Heart left ventricle (tissue), 13 donors: Measurements from ENCODE around the gene PDIA3.

Experiments used
- POLR2A ChIP-seq, 2 donors: fragments of 450-650 bp; IDR thresholded peaks; one replicate each; pipeline ENCODE4 v1.6.1; 2017; ENCODE audit warnings: antibody characterized with exemption in 2 of 2, mild to moderate bottlenecking in 2 of 2, moderate library complexity in 2 of 2
- TF ChIP-seq, protein P1 (sequence below), 12 donors: fragments of 200-600 bp; sonication (generic) in 4 of 12; IDR thresholded peaks; one replicate each; pipeline versions ENCODE4 v1.5.0 to v1.8.0; 2018 to 2022; ENCODE audit warnings: antibody characterized with exemption in 12 of 12, mild to moderate bottlenecking in 5 of 12
- donor health status: ischemic (EF 13 %, LVEDD 7.1; RV severe dilation, severe dysfunction).
- donor health status: DM: no; HTN: yes; CAD: no.
- donor health status: DM: no; HTN: no; CAD: no.
- donor health status: ischemic (EF 25% LVEDD 6.9; RV normal size, moderate dysfunction).
- donor health status: ischemic (EF 25% LVEDD 5.7; RV mildly dilated, moderate dysfunction).
- donor health status: ischemic (EF 35%, LVEDD 5.7; RV mildly dilated, moderate dysfunction).
- donor health status: nonischemic (EF 11% LVEDD 7.7; RV severe dilation, severe dysfunction).
- donor health status: DM: yes; HTN: yes; CAD: no.
- donor health status: PGD.
- donor health status: ischemic (EF 29% LVEDD 5.4; RV normal size, mild dysfunction).
- donor health status: nonischemic (EF 23%, LVEDD 6.1; RV moderate dilation, normal function).

GRCh38 chr15:43821505-43821904, 75.3 kb downstream of the PDIA3 start:
- TF ChIP-seq, protein P1, sequence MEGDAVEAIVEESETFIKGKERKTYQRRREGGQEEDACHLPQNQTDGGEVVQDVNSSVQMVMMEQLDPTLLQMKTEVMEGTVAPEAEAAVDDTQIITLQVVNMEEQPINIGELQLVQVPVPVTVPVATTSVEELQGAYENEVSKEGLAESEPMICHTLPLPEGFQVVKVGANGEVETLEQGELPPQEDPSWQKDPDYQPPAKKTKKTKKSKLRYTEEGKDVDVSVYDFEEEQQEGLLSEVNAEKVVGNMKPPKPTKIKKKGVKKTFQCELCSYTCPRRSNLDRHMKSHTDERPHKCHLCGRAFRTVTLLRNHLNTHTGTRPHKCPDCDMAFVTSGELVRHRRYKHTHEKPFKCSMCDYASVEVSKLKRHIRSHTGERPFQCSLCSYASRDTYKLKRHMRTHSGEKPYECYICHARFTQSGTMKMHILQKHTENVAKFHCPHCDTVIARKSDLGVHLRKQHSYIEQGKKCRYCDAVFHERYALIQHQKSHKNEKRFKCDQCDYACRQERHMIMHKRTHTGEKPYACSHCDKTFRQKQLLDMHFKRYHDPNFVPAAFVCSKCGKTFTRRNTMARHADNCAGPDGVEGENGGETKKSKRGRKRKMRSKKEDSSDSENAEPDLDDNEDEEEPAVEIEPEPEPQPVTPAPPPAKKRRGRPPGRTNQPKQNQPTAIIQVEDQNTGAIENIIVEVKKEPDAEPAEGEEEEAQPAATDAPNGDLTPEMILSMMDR (IDR thresholded peaks at IDR 0.05): no peak
- TF ChIP-seq POLR2A (IDR thresholded peaks at IDR 0.05): no peak
